Natural killer cell (primary cell): Measurements from ENCODE around the gene HSH2D. TPM values are rescaled to one million over a fixed set of nuclear protein-coding genes. Genes with fewer than 3 reads are reported as not detected.

Experiments used
- ATAC-seq, 3 donors: fragments of 150-1000 bp in 2 of 3; fragments of 200-7000 bp in 1 of 3; cut with Tn5 transposase; 1 replicate in 1 of 3; 2 replicates in 2 of 3; pipeline ENCODE4 v1.10.0; 2021; ENCODE audit warnings: mild to moderate bottlenecking in 2 of 3, moderate library complexity in 2 of 3
- DNase-seq, 2 donors: peaks; one replicate each; pipeline versions ENCODE4 v3.0.0 to v3.0.0-alpha.2; 2013 to 2021; ENCODE audit warnings: mixed read lengths in 1 of 2
- H3K27ac ChIP-seq: one replicate; pipeline ENCODE4 v1.5.1; 2013; ENCODE audit warnings: mild to moderate bottlenecking, low read length
- H3K27me3 ChIP-seq: one replicate; pipeline ENCODE4 v1.6.1; 2013; ENCODE audit warnings: low read length; ENCODE audit not compliant: control insufficient read depth, insufficient read depth
- H3K36me3 ChIP-seq: one replicate; pipeline ENCODE4 v1.6.1; 2013; ENCODE audit warnings: low read length; ENCODE audit not compliant: control insufficient read depth, insufficient read depth
- H3K4me1 ChIP-seq: one replicate; pipeline ENCODE4 v1.6.1; 2013; ENCODE audit warnings: low read length; ENCODE audit not compliant: control insufficient read depth, insufficient read depth
- H3K4me3 ChIP-seq: one replicate; pipeline ENCODE4 v1.5.1; 2013; ENCODE audit warnings: low read length
- H3K9me3 ChIP-seq: one replicate; pipeline ENCODE4 v1.6.1; 2013; ENCODE audit warnings: low read length; ENCODE audit not compliant: control insufficient read depth, insufficient read depth
- H3K27ac Mint-ChIP-seq, 2 donors: one replicate each; pipeline ENCODE4 v1.8.0; 2022; ENCODE audit warnings: mild to moderate bottlenecking in 2 of 2, mixed read lengths in 2 of 2, moderate library complexity in 1 of 2
- H3K27me3 Mint-ChIP-seq, 2 donors: one replicate each; pipeline ENCODE4 v1.8.0; 2022; ENCODE audit warnings: low read depth in 2 of 2, mixed read lengths in 2 of 2
- H3K36me3 Mint-ChIP-seq: one replicate; pipeline ENCODE4 v1.8.0; 2022; ENCODE audit warnings: mixed read lengths
- H3K4me1 Mint-ChIP-seq, 2 donors: one replicate each; pipeline ENCODE4 v1.8.0; 2022; ENCODE audit warnings: mixed read lengths in 2 of 2
- H3K4me3 Mint-ChIP-seq: one replicate; pipeline ENCODE4 v1.8.0; 2022; ENCODE audit warnings: mild to moderate bottlenecking, moderate library complexity, mixed read lengths
- H3K9me3 Mint-ChIP-seq, 2 donors: one replicate each; pipeline ENCODE4 v1.8.0; 2022; ENCODE audit warnings: mixed read lengths in 2 of 2
- WGBS: methylation state at CpG from one replicate; pipeline ENCODE4 v1.1.7; 2013; ENCODE audit warnings: missing lambda C conversion rate; ENCODE audit not compliant: insufficient coverage; 5-methylcytosine and 5-hydroxymethylcytosine counted together
- intact Hi-C: fragments of 100-400 bp; cut with micrococcal nuclease; formaldehyde crosslinking; loops from one replicate; pipeline ENCODE4 v1.14.2; 2022
- total RNA-seq, 4 donors: library from RNA; stranded (reverse); fragments of 120-200 nt in 1 of 4; gene quantifications; one replicate each; pipeline versions ENCODE4 v1.2.3 to v1.2.4, GENCODE V29; 2013 to 2022
- TF ChIP-seq, protein P1 (sequence below): fragments of 200-600 bp; IDR thresholded peaks from one replicate; pipeline ENCODE4 v1.8.0; 2022; ENCODE audit warnings: antibody characterized with exemption

Gene HSH2D
- total RNA-seq, 3 donors from 2014 or later (not counting 1 experiment from before 2014, with no cell fraction given), result 203 to 319 (median 278) TPM

- 87% methylated on average over 3 of the region's 3 CpGs for WGBS
- Mint-ChIP-seq H3K9me3 (no peaks in the 10 kb centered on the region), H3K4me1 (peaks cover 41 to 54% of the 10 kb centered on the region in 2 donors), H3K36me3 (no peaks in the 10 kb centered on the region), H3K27ac (peak overlapping the region; percentile 35 to 64), H3K4me3 (peak overlapping the region; percentile 56), H3K27me3 (no peaks in the 10 kb centered on the region)
- ATAC-seq (no peak), DNase-seq (no peak)
- Histone ChIP-seq H3K9me3 (no peaks in the 10 kb centered on the region), H3K4me1 (peaks cover 69% of the 10 kb centered on the region), H3K27me3 (no peaks in the 10 kb centered on the region), H3K36me3 (peaks cover 35% of the 10 kb centered on the region), H3K4me3 (no peak overlapping the region), H3K27ac (no peak overlapping the region)
- intact Hi-C loops, result loop anchor here (5.0 kb wide), 1 partner anchor 34 kb away; no protein-coding TSS in a partner anchor
- TF ChIP-seq, protein P1, sequence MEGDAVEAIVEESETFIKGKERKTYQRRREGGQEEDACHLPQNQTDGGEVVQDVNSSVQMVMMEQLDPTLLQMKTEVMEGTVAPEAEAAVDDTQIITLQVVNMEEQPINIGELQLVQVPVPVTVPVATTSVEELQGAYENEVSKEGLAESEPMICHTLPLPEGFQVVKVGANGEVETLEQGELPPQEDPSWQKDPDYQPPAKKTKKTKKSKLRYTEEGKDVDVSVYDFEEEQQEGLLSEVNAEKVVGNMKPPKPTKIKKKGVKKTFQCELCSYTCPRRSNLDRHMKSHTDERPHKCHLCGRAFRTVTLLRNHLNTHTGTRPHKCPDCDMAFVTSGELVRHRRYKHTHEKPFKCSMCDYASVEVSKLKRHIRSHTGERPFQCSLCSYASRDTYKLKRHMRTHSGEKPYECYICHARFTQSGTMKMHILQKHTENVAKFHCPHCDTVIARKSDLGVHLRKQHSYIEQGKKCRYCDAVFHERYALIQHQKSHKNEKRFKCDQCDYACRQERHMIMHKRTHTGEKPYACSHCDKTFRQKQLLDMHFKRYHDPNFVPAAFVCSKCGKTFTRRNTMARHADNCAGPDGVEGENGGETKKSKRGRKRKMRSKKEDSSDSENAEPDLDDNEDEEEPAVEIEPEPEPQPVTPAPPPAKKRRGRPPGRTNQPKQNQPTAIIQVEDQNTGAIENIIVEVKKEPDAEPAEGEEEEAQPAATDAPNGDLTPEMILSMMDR, result no peak
These were observed 29.8 kb upstream of the HSH2D start for GRCh38 chr19:16113727-16114126.

DNA sequence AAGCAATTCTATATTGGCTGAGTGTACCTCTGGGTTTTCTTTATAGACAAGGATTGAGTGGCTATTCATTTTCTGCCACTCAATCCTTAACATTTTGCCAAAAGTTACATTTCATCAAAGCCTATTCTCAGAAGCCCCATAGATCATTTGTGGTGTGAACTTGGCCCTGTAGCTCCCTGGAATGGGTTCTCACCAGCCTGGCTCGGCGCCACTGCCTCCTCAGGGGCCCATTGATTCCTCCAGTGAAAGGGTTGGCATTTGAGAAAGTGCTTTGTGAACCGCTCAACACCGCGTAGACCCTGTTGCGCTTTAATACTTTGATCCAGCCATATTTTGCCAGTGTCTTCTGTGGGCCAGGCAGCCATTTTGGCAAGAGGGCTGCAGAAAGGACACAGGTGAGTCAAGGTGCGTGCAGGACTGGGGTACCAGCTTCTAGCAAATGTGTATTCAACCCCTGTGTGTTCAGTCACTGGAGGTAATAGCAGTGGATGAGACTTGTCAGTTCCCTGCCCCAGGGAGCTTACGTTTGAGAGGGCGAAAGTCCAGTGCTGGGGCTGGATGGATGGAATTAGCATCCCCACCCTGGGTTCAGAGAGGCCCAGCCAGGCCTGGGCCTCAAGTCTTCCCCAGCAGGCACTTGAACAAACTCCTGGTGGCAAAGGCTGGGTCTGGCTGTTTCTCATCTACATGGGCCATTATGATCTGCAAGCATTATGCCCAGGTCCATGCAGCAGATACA is 28.0 kb upstream of the HSH2D start:
- no peak overlapping the region for H3K27ac ChIP-seq
- H3K36me3 Mint-ChIP-seq, result no peaks in the 10 kb centered on the region
- ATAC-seq (no peak), DNase-seq (no peak)
- H3K9me3 Mint-ChIP-seq, result no peaks in the 10 kb centered on the region
- TF ChIP-seq, protein P1, result no peak
- H3K4me3 ChIP-seq, result no peak overlapping the region
- H3K9me3 ChIP-seq, result no peaks in the 10 kb centered on the region
- WGBS, result 93% methylated on average over 9 of the region's 9 CpGs
- H3K27me3 ChIP-seq, result no peaks in the 10 kb centered on the region
- H3K27me3 Mint-ChIP-seq, result no peaks in the 10 kb centered on the region
- peaks cover 86% of the 10 kb centered on the region for H3K4me1 ChIP-seq
- H3K27ac Mint-ChIP-seq, result peak overlapping the region; percentile 68 to 87
- H3K4me1 Mint-ChIP-seq, result peaks cover 51 to 68% of the 10 kb centered on the region in 2 donors
- intact Hi-C loops, result no loop called here
- H3K4me3 Mint-ChIP-seq, result no peak overlapping the region
- peaks cover 43% of the 10 kb centered on the region for H3K36me3 ChIP-seq

- Histone ChIP-seq H3K4me1 (peaks cover 86% of the 10 kb centered on the region), H3K4me3 (no peak overlapping the region), H3K9me3 (no peaks in the 10 kb centered on the region), H3K27ac (no peak overlapping the region), H3K27me3 (no peaks in the 10 kb centered on the region), H3K36me3 (peaks cover 46% of the 10 kb centered on the region)
- ATAC-seq (no peak), DNase-seq (no peak)
- intact Hi-C loops, result no loop called here
- TF ChIP-seq, protein P1, result no peak
- Mint-ChIP-seq H3K36me3 (no peaks in the 10 kb centered on the region), H3K9me3 (no peaks in the 10 kb centered on the region), H3K4me1 (peaks cover 51 to 66% of the 10 kb centered on the region in 2 donors), H3K4me3 (no peak overlapping the region), H3K27me3 (no peaks in the 10 kb centered on the region), H3K27ac (peak overlapping the region; percentile 68 to 87)
- WGBS, result 59% methylated on average over 4 of the region's 4 CpGs
These were observed 27.4 kb upstream of the HSH2D start for GRCh38 chr19:16116067-16116466.
